Muscle layer of duodenum (tissue), 2 donors: Measurements from ENCODE around the gene GTF3C5.

Experiments
- H3K27ac ChIP-seq: one replicate; pipeline ENCODE4 v1.7.0; 2013; ENCODE audit warnings: mild to moderate bottlenecking, low read length
- H3K27me3 ChIP-seq: one replicate; pipeline ENCODE4 v1.7.0; 2013; ENCODE audit warnings: low read depth, mild to moderate bottlenecking, control low read depth, low read length
- H3K36me3 ChIP-seq, 2 donors: one replicate each; pipeline ENCODE4 v1.7.0; 2013; ENCODE audit warnings: low read length in 2 of 2, control low read depth in 1 of 2, mild to moderate bottlenecking in 1 of 2; ENCODE audit not compliant: insufficient read depth in 2 of 2, control insufficient read depth in 1 of 2
- H3K4me1 ChIP-seq, 2 donors: one replicate each; pipeline ENCODE4 v1.7.0; 2013; ENCODE audit warnings: low read length in 2 of 2, mild to moderate bottlenecking in 2 of 2, control low read depth in 1 of 2, moderate library complexity in 1 of 2; ENCODE audit not compliant: insufficient read depth in 2 of 2, control insufficient read depth in 1 of 2
- H3K4me3 ChIP-seq, 2 donors: one replicate each; pipeline ENCODE4 v1.7.0; 2013; ENCODE audit warnings: low read length in 2 of 2, low read depth in 1 of 2, mild to moderate bottlenecking in 1 of 2
- H3K9me3 ChIP-seq, 2 donors: one replicate each; pipeline ENCODE4 v1.7.0; 2013; ENCODE audit warnings: low read length in 2 of 2, control low read depth in 1 of 2, mild to moderate bottlenecking in 1 of 2; ENCODE audit not compliant: control insufficient read depth in 1 of 2
- donor health status: healthy.

GTF3C5 gene

GRCh38 chr9:133048595-133048994 is 17.8 kb downstream of the GTF3C5 start:
- Histone ChIP-seq H3K27ac (no peak overlapping the region), H3K4me3 (no peak overlapping the region), H3K9me3 (no peaks in the 10 kb centered on the region), H3K4me1 (no peaks in the 10 kb centered on the region), H3K36me3 (peaks cover 34 to 88% of the 10 kb centered on the region in 2 donors), H3K27me3 (no peaks in the 10 kb centered on the region)

DNA sequence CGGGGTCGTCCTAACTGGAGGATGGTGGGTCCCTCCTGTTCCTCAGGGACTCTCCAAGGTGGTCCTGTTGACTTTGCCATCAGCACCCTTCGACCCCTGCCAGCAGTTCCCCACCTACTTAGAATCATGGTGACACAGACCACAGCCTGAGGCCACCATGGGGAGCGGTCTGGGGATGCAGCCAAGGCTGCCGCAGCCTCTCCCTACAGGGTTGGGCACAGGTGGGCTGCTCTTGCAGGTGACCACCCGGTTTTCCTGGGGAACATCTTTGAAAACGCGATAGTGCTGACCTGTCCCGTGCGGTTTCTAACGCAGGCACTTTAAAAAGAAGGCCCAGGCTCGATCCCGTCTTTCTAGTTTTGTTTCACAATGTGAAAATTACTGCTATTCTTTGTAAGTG is 18.2 kb downstream of the GTF3C5 start:
- H3K36me3 ChIP-seq = peaks cover 37 to 88% of the 10 kb centered on the region in 2 donors
- no peaks in the 10 kb centered on the region for H3K27me3 ChIP-seq
- H3K27ac ChIP-seq = no peak overlapping the region
- H3K9me3 ChIP-seq = no peaks in the 10 kb centered on the region
- H3K4me1 ChIP-seq = no peaks in the 10 kb centered on the region
- no peak overlapping the region for H3K4me3 ChIP-seq

- H3K36me3 ChIP-seq = peaks cover 28 to 88% of the 10 kb centered on the region in 2 donors
- H3K27ac ChIP-seq = no peak overlapping the region
- no peaks in the 10 kb centered on the region for H3K9me3 ChIP-seq
- no peaks in the 10 kb centered on the region for H3K27me3 ChIP-seq
- no peak overlapping the region for H3K4me3 ChIP-seq
- no peaks in the 10 kb centered on the region for H3K4me1 ChIP-seq
These were observed 19.3 kb downstream of the GTF3C5 start for GRCh38 chr9:133050142-133050541.

DNA sequence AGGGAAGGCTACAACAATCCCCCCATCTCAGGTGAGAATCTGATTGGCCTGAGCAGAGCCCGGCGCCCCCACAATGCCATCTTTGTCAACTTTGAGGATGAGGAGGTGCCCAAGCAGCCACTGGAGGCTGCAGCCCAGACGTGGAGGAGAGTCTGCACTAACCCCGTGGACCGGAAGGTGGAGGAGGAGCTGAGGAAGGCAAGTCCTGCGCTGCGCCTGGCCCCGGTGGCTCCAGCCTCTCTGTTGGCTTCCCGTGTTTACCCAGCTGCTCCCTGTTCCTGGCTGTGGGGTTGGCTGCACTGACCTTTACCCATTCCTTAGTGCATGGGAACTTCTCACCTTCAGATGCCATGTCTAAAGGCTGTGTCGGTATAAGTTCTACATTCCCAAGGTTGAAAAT is 20.0 kb downstream of the GTF3C5 start:
- H3K4me1 ChIP-seq = no peaks in the 10 kb centered on the region
- H3K4me3 ChIP-seq = no peak overlapping the region
- H3K27ac ChIP-seq = no peak overlapping the region
- no peaks in the 10 kb centered on the region for H3K9me3 ChIP-seq
- H3K36me3 ChIP-seq = peaks cover 24 to 91% of the 10 kb centered on the region in 2 donors
- H3K27me3 ChIP-seq = no peaks in the 10 kb centered on the region

GRCh38 chr9:133051281-133051900 is 20.6 kb downstream of the GTF3C5 start:
- no peak overlapping the region for H3K27ac ChIP-seq
- H3K27me3 ChIP-seq = no peaks in the 10 kb centered on the region
- H3K4me1 ChIP-seq = no peaks in the 10 kb centered on the region
- peaks cover 27 to 91% of the 10 kb centered on the region in 2 donors for H3K36me3 ChIP-seq
- no peaks in the 10 kb centered on the region for H3K9me3 ChIP-seq
- H3K4me3 ChIP-seq = no peak overlapping the region

DNA sequence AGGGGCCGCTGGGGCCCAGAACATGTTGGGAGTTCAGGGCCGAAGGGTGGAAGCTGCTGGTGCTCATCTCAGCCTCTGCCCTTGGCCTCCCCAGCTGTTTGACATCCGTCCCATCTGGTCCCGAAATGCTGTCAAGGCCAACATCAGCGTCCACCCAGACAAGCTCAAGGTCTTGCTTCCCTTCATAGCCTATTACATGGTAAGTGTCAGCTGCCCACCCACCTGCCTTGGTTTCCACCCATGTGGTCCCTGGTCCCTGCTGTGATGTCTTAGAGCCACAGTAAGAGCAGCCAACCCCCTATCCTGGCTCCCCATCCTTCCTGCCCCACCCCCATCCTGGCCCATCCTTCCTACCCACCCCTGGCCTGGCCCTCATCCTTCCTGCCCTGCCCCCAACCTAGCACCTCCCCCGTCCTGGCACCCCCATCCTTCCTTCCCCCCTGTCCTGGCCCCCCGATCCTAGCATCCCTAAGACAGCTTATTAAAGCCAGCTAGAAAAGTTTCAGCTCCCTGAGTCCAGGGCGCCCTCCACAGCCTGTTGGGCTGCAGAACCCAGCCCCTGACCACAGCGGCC is 21.3 kb downstream of the GTF3C5 start:
- Histone ChIP-seq H3K27ac (no peak overlapping the region), H3K4me1 (no peaks in the 10 kb centered on the region), H3K36me3 (peaks cover 26 to 91% of the 10 kb centered on the region in 2 donors)

DNA sequence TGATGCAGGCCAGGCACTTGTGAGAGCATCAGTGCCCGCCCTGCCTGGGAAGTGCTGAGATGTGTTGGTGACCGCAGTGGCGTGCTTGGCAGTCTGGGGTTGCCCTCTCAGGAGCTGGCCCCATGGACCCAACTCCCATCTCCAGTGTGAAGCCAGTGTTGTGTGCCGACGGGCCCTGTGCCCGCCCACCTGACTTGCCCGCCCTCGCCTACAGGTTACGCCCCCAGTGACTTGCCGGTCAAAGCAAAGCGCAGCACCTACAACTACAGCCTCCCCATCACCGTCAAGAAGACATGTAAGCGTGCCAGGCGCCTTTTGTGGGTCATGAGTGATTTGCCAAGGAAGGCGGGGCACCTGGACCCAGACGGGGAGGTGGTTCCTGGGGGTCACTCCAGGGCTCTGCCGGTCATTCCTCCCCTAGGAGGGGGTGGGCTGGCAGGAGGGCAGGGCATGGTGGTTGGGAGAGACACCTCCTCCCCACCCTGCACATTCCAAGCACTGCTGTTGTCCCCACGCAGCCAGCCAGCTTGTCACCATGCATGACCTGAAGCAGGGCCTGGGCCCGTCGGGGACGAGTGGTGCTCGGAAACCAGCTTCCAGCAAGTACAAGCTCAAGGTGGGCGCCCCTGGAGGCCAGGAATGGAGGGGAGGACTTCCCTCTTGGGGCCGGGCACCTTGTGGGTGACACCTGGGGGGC is 23.5 kb downstream of the GTF3C5 start:
- H3K27ac ChIP-seq = no peak overlapping the region
- no peaks in the 10 kb centered on the region for H3K27me3 ChIP-seq
- peaks cover 30 to 89% of the 10 kb centered on the region in 2 donors for H3K36me3 ChIP-seq
- no peak overlapping the region for H3K4me3 ChIP-seq
- no peaks in the 10 kb centered on the region for H3K9me3 ChIP-seq
- H3K4me1 ChIP-seq = no peaks in the 10 kb centered on the region

More for the DNA sequence above, 21.3 kb downstream of the GTF3C5 start:
- H3K9me3 ChIP-seq = no peaks in the 10 kb centered on the region
- H3K4me3 ChIP-seq = no peak overlapping the region
- H3K27me3 ChIP-seq = no peaks in the 10 kb centered on the region

DNA sequence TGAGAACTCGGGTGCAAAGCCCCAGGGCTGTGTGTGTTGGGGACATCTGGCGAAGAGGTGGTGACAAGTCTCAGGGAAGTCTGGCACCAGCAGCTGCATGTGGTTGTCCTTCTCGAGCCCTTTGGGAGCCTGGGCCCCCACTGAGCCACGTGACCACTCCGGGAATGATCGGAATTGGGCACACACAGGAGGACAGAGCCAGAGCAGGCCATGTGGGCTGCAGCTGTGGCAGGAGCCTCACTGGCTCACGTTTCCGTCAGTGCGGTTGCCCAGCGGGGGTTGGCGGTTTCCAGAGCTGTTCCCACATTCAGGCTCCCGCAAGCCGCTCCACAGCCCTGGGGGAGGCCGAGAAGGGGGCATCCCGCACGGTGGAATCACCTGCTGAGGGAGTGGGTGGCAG is 24.2 kb downstream of the GTF3C5 start:
- Histone ChIP-seq H3K4me3 (no peak overlapping the region), H3K27me3 (no peaks in the 10 kb centered on the region), H3K9me3 (no peaks in the 10 kb centered on the region), H3K36me3 (peaks cover 30 to 83% of the 10 kb centered on the region in 2 donors), H3K27ac (no peak overlapping the region), H3K4me1 (no peaks in the 10 kb centered on the region)

- no peaks in the 10 kb centered on the region for H3K27me3 ChIP-seq
- no peaks in the 10 kb centered on the region for H3K4me1 ChIP-seq
- peaks cover 25 to 74% of the 10 kb centered on the region in 2 donors for H3K36me3 ChIP-seq
- H3K4me3 ChIP-seq = no peak overlapping the region
- H3K9me3 ChIP-seq = no peaks in the 10 kb centered on the region
- H3K27ac ChIP-seq = no peak overlapping the region
These were observed 25.1 kb downstream of the GTF3C5 start for GRCh38 chr9:133055788-133056420.

DNA sequence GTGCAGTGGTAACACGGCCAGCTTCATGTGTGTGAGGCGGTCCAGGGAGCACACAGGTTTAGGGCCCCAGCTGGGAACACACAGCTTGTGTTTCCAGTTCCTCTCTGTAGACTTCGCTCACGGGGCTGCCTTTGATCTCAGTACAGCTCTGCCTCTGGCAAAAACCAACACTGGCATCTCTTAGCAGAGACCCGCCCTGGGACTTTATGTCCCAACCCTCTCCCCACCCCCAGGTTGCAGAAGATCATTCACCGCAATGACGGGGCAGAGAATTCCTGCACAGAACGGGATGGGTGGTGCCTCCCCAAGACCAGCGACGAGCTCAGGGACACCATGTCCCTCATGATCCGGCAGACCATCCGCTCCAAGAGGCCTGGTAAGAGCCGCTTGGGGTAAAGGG is 25.7 kb downstream of the GTF3C5 start:
- H3K27me3 ChIP-seq = no peaks in the 10 kb centered on the region
- H3K27ac ChIP-seq = no peak overlapping the region
- H3K4me1 ChIP-seq = no peaks in the 10 kb centered on the region
- no peaks in the 10 kb centered on the region for H3K9me3 ChIP-seq
- no peak overlapping the region for H3K4me3 ChIP-seq
- H3K36me3 ChIP-seq = peaks cover 22 to 68% of the 10 kb centered on the region in 2 donors

DNA sequence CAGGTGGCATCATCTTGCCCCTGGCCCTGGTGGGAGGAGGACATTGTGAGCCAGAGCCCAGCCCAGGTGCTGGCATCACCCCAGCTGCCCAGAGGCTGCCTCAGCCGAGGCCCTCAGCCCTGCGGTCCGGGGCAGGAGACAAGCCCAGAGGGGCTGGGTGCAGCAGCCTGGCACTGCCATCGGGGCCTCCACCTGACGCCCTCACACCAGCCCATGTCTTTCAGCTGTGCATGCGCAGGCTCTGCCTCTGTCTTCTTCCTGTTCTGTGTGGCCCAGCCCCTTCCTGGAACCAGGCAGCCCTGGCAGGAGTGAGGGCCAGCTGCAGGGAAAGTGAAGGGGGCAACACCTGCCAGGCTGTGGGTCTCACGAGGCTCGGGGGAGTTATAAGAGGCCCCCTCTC is 26.2 kb downstream of the GTF3C5 start:
- Histone ChIP-seq H3K36me3 (peaks cover 22 to 63% of the 10 kb centered on the region in 2 donors), H3K9me3 (no peaks in the 10 kb centered on the region), H3K27ac (no peak overlapping the region), H3K4me1 (no peaks in the 10 kb centered on the region), H3K27me3 (no peaks in the 10 kb centered on the region), H3K4me3 (no peak overlapping the region)
